Omental fat pad (tissue), 4 donors: ENCODE measurements around the gene SORCS2. TPM values are rescaled to one million over a fixed set of nuclear protein-coding genes. Genes with fewer than 3 reads are reported as not detected.

Source experiments
- ATAC-seq: fragments of 150-250 bp; one replicate; pipeline ENCODE4 v1.9.1; 2016; ENCODE audit warnings: mild to moderate bottlenecking, moderate library complexity; ENCODE audit not compliant: low FRiP score
- DNase-seq: peaks from one replicate; pipeline ENCODE4 v3.0.0-alpha.2; 2019; ENCODE audit warnings: low spot score
- CTCF ChIP-seq, 3 donors: fragments of 450-650 bp; IDR thresholded peaks; one replicate each; pipeline ENCODE4 v1.5.1; 2016 to 2017; ENCODE audit warnings: antibody characterized with exemption in 3 of 3, mild to moderate bottlenecking in 3 of 3, moderate library complexity in 2 of 3
- total RNA-seq, 4 donors: library from RNA; depleted of rRNA; stranded (reverse); fragments of >200 nt; gene quantifications; one replicate each; pipeline ENCODE4 v1.1.0, GENCODE V29; 2016

The SORCS2 gene
- total RNA-seq, 4 donors from 2014 or later = 0.63 to 4.6 (median 1.2) TPM

DNA sequence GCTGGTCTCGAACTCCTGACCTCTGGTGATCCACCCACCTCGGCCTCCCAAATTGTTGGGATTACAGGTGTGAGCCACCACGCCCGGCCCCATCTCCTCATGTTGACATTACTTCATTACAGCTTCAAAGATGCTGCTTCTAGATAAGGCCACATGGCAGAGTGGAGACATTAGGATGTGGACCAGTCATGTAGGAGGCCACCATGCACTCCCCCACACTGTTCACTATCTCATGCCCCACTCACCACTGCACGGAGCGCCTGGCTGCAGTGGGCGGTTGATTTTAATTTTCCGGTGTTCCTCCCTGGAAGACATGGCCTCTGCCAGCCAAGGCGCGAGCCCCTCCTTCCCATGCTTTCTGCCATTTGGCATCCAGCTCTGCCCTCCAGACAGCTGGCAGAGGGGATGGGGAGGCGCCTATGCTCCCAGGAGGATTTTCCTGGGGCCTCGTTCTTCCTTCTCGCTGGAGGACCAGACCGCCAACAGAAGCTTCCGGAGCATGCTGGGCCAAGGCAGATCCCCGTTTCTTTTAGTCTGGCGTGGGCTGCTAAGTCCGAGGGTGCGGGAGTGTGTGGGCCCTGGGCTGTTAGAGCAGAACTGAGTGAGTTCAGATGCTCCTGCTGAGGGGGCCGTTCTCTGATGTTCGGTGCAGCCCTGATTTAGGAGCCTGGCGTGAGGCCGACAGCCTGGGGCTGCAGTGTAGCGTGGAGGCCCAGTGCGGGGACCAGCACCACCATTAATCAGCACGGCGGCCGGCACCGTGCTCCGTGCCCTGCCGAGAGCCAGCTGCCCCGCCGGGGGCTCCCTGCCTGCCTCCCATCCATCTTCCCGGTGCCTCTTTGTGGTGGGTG lies 93.1 kb downstream of the SORCS2 start:
- peak; percentile 28 for ATAC-seq

DNA sequence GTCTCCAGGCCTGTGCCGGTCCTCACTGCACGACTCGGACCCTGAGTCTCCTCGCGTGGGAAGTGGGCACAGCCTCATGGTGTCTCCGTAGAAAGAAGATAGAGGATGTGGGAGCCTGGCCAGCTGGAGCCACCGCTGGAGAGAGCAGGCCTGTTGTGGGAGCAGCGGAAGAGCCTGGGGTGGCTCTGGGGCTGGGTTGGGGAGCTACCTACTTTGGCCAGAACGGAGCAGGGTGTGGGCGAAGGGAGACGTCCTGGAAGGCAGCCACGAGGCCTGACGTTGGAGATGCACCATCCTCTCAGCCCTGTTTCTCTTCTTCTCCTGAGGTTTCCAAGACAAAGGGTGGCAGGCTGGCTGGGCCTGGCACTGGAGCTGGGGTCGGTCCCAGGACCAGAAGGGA lies 93.8 kb downstream of the SORCS2 start:
- DNase-seq = no peak
- peak; percentile 69 for ATAC-seq
- TF ChIP-seq CTCF (IDR thresholded peaks at IDR 0.05) = no peak

More for the DNA sequence above, 93.1 kb downstream of the SORCS2 start:
- no peak for TF ChIP-seq CTCF (IDR thresholded peaks at IDR 0.05)
- DNase-seq = no peak

GRCh38 chr4:7286798-7287197 lies 94.5 kb downstream of the SORCS2 start:
- DNase-seq (no peak), ATAC-seq (no peak)
- TF ChIP-seq CTCF (IDR thresholded peaks at IDR 0.05) = no peak

- DNase-seq (no peak), ATAC-seq (no peak)
- TF ChIP-seq CTCF (IDR thresholded peaks at IDR 0.05) = no peak
Measured at GRCh38 chr4:7287274-7287917, 95.1 kb downstream of the SORCS2 start.

DNA sequence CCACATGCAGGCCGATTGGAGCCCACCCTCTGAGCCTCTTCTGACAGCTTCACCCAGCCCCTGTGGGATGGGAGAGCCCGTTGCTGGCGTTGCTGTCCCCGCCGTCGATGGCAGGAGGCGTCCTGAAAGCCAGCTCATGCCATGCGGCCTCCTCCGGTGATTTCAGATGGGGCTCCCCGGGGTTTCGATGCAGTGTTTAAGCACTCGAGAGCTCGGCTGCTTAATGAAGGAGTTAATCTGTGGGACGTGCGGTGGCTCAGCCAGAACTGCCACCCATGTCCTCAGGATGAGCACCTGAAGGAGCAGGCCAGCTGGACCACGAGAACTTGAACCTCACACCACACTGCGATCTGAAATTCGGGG lies 95.6 kb downstream of the SORCS2 start:
- ATAC-seq (no peak), DNase-seq (no peak)
- no peak for TF ChIP-seq CTCF (IDR thresholded peaks at IDR 0.05)

- no peak for TF ChIP-seq CTCF (IDR thresholded peaks at IDR 0.05)
- ATAC-seq = no peak
Measured at GRCh38 chr4:7288751-7289523, 96.6 kb downstream of the SORCS2 start.

More at GRCh38 chr4:7288751-7289523, 96.6 kb downstream of the SORCS2 start:
- no peak for DNase-seq
